ENCODE data around the gene HNRNPK. TPM values are rescaled to one million over a fixed set of nuclear protein-coding genes. Genes with fewer than 3 reads are reported as not detected.

HNRNPK gene
- total and polyA plus RNA-seq, 2 of the 13 experiments (the other 11 are each of a cell fraction or from before 2014, with no cell fraction given) = 321 to 712 TPM

- TF ChIP-seq TBX2 (CRISPR knock-in tag; IDR thresholded peaks at IDR 0.05; ENCODE audit: borderline replicate concordance) = peak; percentile 62; the same call in 1 of the 2 replicates
- no peak for TF ChIP-seq MZF1 (CRISPR knock-in tag; IDR thresholded peaks at IDR 0.05; ENCODE audit: borderline replicate concordance)
- no peak; the same call in 1 of the 2 replicates for TF ChIP-seq ZSCAN9 (CRISPR knock-in tag; IDR thresholded peaks at IDR 0.05; ENCODE audit: borderline replicate concordance)
- peak; percentile 63; the same call in 1 of the 2 replicates for TF ChIP-seq ZNF768 (CRISPR knock-in tag; IDR thresholded peaks at IDR 0.05)
- TF ChIP-seq GLMP (CRISPR knock-in tag; IDR thresholded peaks at IDR 0.05; ENCODE audit: borderline replicate concordance) = no peak
- TF ChIP-seq ZNF274 (CRISPR knock-in tag; IDR thresholded peaks at IDR 0.05) = peak; percentile 78; the same call in 1 of the 2 replicates
- peak; percentile 26; the same call in 1 of the 2 replicates for TF ChIP-seq ZBTB3 (CRISPR knock-in tag; IDR thresholded peaks at IDR 0.05; ENCODE audit: borderline replicate concordance, low read depth)
- peak; percentile 80 for TF ChIP-seq MAX (IDR thresholded peaks at IDR 0.05)
- TF ChIP-seq NFRKB (IDR thresholded peaks at IDR 0.05) = peak; percentile 94
- peak; percentile 74 for TF ChIP-seq CBX1 (IDR thresholded peaks at IDR 0.05; ENCODE audit: low read depth)
- peak; percentile 98 for TF ChIP-seq PRPF4 (IDR thresholded peaks at IDR 0.05; ENCODE audit: low read depth, low read length, poor library complexity, severe bottlenecking)
- TF ChIP-seq FOXJ3 (CRISPR knock-in tag; IDR thresholded peaks at IDR 0.05; ENCODE audit: borderline replicate concordance) = peak; percentile 41; the same call in 1 of the 2 replicates
- peak; percentile 52 for TF ChIP-seq KLF12 (CRISPR knock-in tag; IDR thresholded peaks at IDR 0.05; ENCODE audit: borderline replicate concordance)
- peak; percentile 67; the same call in 1 of the 2 replicates for TF ChIP-seq ZBTB10 (CRISPR knock-in tag; IDR thresholded peaks at IDR 0.05; ENCODE audit: borderline replicate concordance)
- peak; percentile 67; the same call in 1 of the 2 replicates for TF ChIP-seq DRAP1 (CRISPR knock-in tag; IDR thresholded peaks at IDR 0.05)
- 0 out of 2 replicates have a peak, but pooled peaks have one; percentile 32 for TF ChIP-seq ETV6 (CRISPR knock-in tag; conservative IDR thresholded peaks at IDR 0.05)
- TF ChIP-seq ZSCAN25 (CRISPR knock-in tag; IDR thresholded peaks at IDR 0.05) = no peak
- TF ChIP-seq TARDBP (CRISPR knock-in tag; IDR thresholded peaks at IDR 0.05) = peak; percentile 72; the same call in 1 of the 2 replicates
- peak; percentile 66 for TF ChIP-seq PATZ1 (CRISPR knock-in tag; IDR thresholded peaks at IDR 0.05)
- peak; percentile 62; the same call in 1 of the 2 replicates for TF ChIP-seq REPIN1 (CRISPR knock-in tag; IDR thresholded peaks at IDR 0.05; ENCODE audit: borderline replicate concordance, low read depth)
These were observed 545 bp upstream of the HNRNPK start, which contains the start of gene RMI1 (continued) for GRCh38 chr9:83980395-83981125.

All from HepG2 (cell line).